Panc1 (cell line): ENCODE results near the gene C1QA. TPM values are rescaled to one million over a fixed set of nuclear protein-coding genes. Genes with fewer than 3 reads are reported as not detected.

Source experiments
- ATAC-seq: fragments of 200-7000 bp; cut with Tn5 transposase; 2 replicates; pipeline ENCODE4 v1.9.1; 2020; ENCODE audit warnings: mild to moderate bottlenecking, moderate library complexity
- BruUV-seq: library from RNA; stranded (reverse); fragments of 400-500 nt; replicated peaks from 2 replicates; lab custom pipeline; 2021; lab: Mats Ljungman, UMichigan
- CTCF ChIA-PET: fragments of 300-600 bp; sonication (Branson Sonifier 250); formaldehyde crosslinking; loops from one replicate; lab custom pipeline; 2022; ENCODE audit warnings: antibody characterized with exemption; lab: Charles Lee
- POLR2A ChIA-PET: fragments of 300-600 bp; sonication (Branson Sonifier 250); formaldehyde crosslinking; loops from one replicate; lab custom pipeline; 2022; ENCODE audit warnings: antibody characterized with exemption; lab: Charles Lee
- DNase-seq: peaks from one replicate; pipeline ENCODE4 v3.0.0-alpha.2; 2010; ENCODE audit warnings: low read depth, low spot score
- H3K27ac ChIP-seq: 2 replicates; pipeline ENCODE4 v1.5.1; 2011; ENCODE audit warnings: mild to moderate bottlenecking, low read length, inconsistent platforms
- H3K27me3 ChIP-seq: fragments of 200-500 bp; sonication (Bioruptor generic); 2 replicates; pipeline ENCODE4 v1.6.0; 2014; ENCODE audit warnings: low read length, inconsistent platforms; ENCODE audit not compliant: control insufficient read depth, insufficient read depth
- H3K36me3 ChIP-seq: fragments of 200-500 bp; sonication (Bioruptor generic); 2 replicates; pipeline ENCODE4 v1.5.1; 2014; ENCODE audit warnings: inconsistent platforms, mild to moderate bottlenecking, low read length, moderate library complexity; ENCODE audit not compliant: control insufficient read depth, insufficient read depth
- H3K4me1 ChIP-seq: 2 replicates; pipeline ENCODE4 v1.5.1; 2011; ENCODE audit warnings: inconsistent platforms, mild to moderate bottlenecking, low read length, moderate library complexity; ENCODE audit not compliant: control insufficient read depth, insufficient read depth
- H3K4me3 ChIP-seq, 2 experiments: 2 replicates each; pipeline ENCODE4 v1.5.1; 2011 to 2012; ENCODE audit warnings: low read depth in 2 of 2, low read length in 2 of 2, mild to moderate bottlenecking in 2 of 2, inconsistent platforms in 1 of 2, moderate library complexity in 1 of 2
- H3K9me3 ChIP-seq: fragments of 200-500 bp; sonication (Bioruptor generic); 2 replicates; pipeline ENCODE4 v1.5.1; 2014; ENCODE audit warnings: low read depth, mild to moderate bottlenecking, inconsistent platforms, low read length, moderate library complexity; ENCODE audit not compliant: control insufficient read depth, insufficient read depth
- POLR2AphosphoS5 ChIP-seq: IDR thresholded peaks from 2 replicates; pipeline ENCODE4 v1.6.1; 2012; ENCODE audit warnings: mild to moderate bottlenecking, low read depth, low read length, moderate library complexity
- SIN3A ChIP-seq: IDR thresholded peaks from 2 replicates; pipeline ENCODE4 v1.6.1; 2012; ENCODE audit warnings: low read depth, mild to moderate bottlenecking, low read length, moderate library complexity, borderline replicate concordance; ENCODE audit not compliant: insufficient read depth
- TCF7L2 ChIP-seq: IDR thresholded peaks from 2 replicates; pipeline ENCODE4 v1.6.1; 2011; ENCODE audit warnings: mild to moderate bottlenecking, low read depth, low read length, inconsistent platforms
- in situ Hi-C: cut with HindIII; loops from 2 replicates; pipeline ENCODE4 v1.10.0; 2016; ENCODE audit warnings: low sequenced_read_pairs, low pct_unique_long_range_greater_than_20kb
- intact Hi-C: fragments of 100-400 bp; cut with micrococcal nuclease; formaldehyde crosslinking; loops from one replicate; pipeline ENCODE4 v1.10.0; 2022; ENCODE audit not compliant: unreplicated experiment
- total RNA-seq: library from RNA; stranded (reverse); gene quantifications from one replicate; pipeline ENCODE4 v1.2.1, GENCODE V29; 2021; ENCODE audit not compliant: unreplicated experiment
- TF ChIP-seq, protein P1 (sequence below): fragments of 450-650 bp; IDR thresholded peaks from 2 replicates; pipeline ENCODE4 v1.5.1; 2017; ENCODE audit warnings: mild to moderate bottlenecking
- TF ChIP-seq, protein P2 (sequence below), 2 experiments: IDR thresholded peaks; 2 replicates each; pipeline ENCODE4 v1.6.1; 2011 to 2012; ENCODE audit warnings: low read depth in 2 of 2, control low read depth in 1 of 2, low read length in 1 of 2, mild to moderate bottlenecking in 1 of 2, moderate library complexity in 1 of 2; ENCODE audit not compliant: insufficient read depth in 1 of 2

C1QA gene
- total RNA-seq, 1 experiment from 2014 or later = 0.41 TPM

DNA sequence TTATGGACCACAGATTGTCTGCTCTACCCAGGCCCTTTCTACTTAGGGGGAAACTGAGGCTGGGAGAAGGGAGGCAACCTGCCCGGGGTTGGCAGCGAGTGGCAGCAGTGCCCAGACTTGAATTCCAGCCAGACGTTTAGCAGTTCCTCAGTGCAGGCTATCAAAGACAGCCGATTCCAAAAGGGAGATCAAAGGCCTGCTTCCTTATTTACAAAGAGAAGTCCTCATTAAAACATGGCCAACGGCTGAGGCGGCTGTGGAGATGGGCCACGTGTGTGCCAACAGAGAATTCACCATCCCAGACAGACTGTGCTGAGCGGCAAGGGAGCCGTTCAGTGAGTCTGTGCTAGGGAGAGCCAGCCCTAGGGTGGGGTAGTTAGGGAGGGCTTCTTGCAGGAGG is 44.3 kb downstream of the C1QA start (continued):
- TF ChIP-seq, protein P1, sequence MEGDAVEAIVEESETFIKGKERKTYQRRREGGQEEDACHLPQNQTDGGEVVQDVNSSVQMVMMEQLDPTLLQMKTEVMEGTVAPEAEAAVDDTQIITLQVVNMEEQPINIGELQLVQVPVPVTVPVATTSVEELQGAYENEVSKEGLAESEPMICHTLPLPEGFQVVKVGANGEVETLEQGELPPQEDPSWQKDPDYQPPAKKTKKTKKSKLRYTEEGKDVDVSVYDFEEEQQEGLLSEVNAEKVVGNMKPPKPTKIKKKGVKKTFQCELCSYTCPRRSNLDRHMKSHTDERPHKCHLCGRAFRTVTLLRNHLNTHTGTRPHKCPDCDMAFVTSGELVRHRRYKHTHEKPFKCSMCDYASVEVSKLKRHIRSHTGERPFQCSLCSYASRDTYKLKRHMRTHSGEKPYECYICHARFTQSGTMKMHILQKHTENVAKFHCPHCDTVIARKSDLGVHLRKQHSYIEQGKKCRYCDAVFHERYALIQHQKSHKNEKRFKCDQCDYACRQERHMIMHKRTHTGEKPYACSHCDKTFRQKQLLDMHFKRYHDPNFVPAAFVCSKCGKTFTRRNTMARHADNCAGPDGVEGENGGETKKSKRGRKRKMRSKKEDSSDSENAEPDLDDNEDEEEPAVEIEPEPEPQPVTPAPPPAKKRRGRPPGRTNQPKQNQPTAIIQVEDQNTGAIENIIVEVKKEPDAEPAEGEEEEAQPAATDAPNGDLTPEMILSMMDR = no peak

DNA sequence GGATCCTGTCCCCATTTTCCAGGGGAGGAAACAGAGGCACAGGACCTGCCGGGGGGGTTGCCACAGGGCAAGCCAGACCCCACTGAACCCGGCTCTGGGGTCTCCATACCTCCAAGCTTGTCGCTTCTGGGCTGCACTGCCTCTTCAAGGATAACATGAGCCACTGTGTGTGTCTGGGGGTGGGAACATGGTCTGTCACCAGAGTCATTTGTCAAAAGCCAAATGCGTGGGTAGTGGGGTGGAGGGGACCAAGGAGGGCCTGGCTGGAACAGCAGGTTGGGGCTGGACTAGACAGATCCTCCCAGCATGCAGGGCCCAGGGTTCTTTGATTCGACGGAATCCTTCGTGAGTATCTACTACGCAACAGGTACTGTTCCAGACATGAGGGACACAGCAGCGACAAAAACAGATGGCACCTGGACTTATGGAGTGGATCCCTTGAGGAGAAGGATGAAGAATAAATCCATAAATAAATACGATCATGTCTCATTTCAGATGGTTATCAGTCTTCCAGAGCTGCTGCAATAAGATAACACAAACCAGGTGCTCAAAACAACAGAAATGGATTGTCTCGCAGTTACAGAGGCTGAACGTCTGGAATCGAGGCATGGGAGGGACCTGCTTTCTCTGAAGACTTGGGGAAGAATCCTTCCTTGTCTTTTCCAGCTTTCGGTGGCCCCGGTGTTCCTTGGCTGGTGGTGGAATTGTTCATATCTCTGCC is 45.3 kb downstream of the C1QA start:
- no peaks in the 10 kb centered on the region for H3K9me3 ChIP-seq
- intact Hi-C loops = no loop called here
- no peaks in the 10 kb centered on the region for H3K36me3 ChIP-seq
- H3K27ac ChIP-seq = no peak overlapping the region
- ChIA-PET POLR2A (no interaction called here), CTCF (no interaction called here)
- H3K4me3 ChIP-seq = no peak overlapping the region
- H3K4me1 ChIP-seq = no peaks in the 10 kb centered on the region
- in situ Hi-C loops = no loop called here
- no peaks in the 10 kb centered on the region for H3K27me3 ChIP-seq
- DNase-seq = no peak
- no TSS peak for BruUV-seq
- no peak for TF ChIP-seq SIN3A
- TF ChIP-seq, protein P2, sequence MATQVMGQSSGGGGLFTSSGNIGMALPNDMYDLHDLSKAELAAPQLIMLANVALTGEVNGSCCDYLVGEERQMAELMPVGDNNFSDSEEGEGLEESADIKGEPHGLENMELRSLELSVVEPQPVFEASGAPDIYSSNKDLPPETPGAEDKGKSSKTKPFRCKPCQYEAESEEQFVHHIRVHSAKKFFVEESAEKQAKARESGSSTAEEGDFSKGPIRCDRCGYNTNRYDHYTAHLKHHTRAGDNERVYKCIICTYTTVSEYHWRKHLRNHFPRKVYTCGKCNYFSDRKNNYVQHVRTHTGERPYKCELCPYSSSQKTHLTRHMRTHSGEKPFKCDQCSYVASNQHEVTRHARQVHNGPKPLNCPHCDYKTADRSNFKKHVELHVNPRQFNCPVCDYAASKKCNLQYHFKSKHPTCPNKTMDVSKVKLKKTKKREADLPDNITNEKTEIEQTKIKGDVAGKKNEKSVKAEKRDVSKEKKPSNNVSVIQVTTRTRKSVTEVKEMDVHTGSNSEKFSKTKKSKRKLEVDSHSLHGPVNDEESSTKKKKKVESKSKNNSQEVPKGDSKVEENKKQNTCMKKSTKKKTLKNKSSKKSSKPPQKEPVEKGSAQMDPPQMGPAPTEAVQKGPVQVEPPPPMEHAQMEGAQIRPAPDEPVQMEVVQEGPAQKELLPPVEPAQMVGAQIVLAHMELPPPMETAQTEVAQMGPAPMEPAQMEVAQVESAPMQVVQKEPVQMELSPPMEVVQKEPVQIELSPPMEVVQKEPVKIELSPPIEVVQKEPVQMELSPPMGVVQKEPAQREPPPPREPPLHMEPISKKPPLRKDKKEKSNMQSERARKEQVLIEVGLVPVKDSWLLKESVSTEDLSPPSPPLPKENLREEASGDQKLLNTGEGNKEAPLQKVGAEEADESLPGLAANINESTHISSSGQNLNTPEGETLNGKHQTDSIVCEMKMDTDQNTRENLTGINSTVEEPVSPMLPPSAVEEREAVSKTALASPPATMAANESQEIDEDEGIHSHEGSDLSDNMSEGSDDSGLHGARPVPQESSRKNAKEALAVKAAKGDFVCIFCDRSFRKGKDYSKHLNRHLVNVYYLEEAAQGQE (IDR thresholded peaks at IDR 0.05; ENCODE audit: insufficient read depth in 1 of 2, low read depth in 2 of 2, low read length in 1 of 2) = no peak
- TF ChIP-seq POLR2AphosphoS5 = no peak
- TF ChIP-seq, protein P1 = no peak
- TF ChIP-seq TCF7L2 = no peak
- no peak for ATAC-seq

DNA sequence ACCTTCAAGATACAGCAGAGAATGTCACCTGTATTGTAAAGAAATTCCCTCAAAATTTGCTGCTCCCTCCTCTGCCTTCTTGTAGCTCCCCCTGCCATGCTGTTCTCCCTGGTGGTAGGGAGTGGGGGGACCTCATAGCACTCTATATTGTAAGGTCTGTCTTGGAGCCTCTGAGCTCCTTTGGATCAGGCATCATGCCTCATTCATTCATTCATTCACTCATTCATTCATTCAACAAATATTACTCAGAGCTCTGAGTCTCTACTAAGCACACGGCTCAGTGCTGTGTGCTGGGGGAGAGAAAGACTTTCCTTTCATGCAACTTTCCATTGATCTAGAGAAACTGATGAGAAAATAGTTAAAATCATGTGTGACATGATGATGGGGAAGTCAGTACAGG is 47.1 kb downstream of the C1QA start:
- TF ChIP-seq, protein P1 = no peak
- TF ChIP-seq TCF7L2 (no peak), SIN3A (no peak), POLR2AphosphoS5 (no peak)
- TF ChIP-seq, protein P2 (IDR thresholded peaks at IDR 0.05; ENCODE audit: insufficient read depth in 1 of 2, low read depth in 2 of 2, low read length in 1 of 2) = no peak
- H3K4me1 ChIP-seq = no peaks in the 10 kb centered on the region
- POLR2A ChIA-PET = no interaction called here
- in situ Hi-C loops (no loop called here), intact Hi-C loops (no loop called here)
- H3K4me3 ChIP-seq = no peak overlapping the region
- ATAC-seq = no peak
- CTCF ChIA-PET = no interaction called here
- H3K27ac ChIP-seq = no peak overlapping the region
- no peaks in the 10 kb centered on the region for H3K36me3 ChIP-seq
- DNase-seq = no peak
- BruUV-seq = no TSS peak
- H3K27me3 ChIP-seq = no peaks in the 10 kb centered on the region
- no peaks in the 10 kb centered on the region for H3K9me3 ChIP-seq
